Glomerular visceral epithelial cell (primary cell): ENCODE data around the gene THOP1.

ENCODE experiments used
- DNase-seq: peaks from one replicate; pipeline ENCODE4 v3.0.0-alpha.2; 2016; ENCODE audit errors: extremely low spot score

THOP1 gene

DNA sequence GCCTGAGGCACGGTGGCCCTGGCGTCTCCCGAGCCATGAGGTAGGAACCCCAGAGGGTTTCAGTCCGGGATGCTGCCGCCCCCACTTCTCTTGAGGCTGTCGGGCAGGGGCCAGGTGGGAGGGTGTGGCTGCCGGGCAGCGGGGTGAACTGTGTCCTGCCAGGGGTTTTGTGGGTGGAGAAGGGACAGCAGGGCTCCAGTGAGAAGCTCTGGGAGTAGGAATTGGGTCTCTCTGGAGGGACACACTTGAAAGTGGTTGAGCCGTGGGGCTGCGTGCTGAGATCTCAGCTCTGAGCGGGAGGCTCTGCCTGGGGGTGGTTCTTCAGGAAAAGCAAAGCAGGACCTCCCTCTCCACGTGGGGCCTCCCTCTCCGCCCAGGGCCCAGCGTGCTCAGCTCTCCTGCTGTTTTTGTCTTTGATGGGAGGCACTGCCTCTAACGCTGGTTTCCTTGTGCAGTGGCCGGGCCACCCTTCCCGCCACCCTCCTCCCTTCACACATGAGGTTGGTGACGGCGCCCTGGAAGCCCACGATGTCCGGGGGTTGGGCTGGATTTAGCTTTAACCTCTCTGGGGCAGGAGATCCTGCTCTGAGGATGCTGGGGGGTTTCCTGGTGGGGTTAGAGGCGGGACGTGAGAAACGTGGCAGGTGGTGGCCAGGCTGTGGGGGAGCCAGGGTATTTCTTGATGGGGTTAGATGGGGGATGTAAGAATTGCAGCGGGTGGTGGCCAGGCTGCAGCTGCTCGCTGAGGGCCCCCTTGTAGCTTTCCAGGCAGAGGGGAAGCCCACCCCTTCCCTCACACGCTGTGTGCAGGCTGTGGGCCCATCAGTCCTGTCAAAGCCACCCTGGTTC lies 19.1 kb downstream of the THOP1 start:
- no peak for DNase-seq

DNA sequence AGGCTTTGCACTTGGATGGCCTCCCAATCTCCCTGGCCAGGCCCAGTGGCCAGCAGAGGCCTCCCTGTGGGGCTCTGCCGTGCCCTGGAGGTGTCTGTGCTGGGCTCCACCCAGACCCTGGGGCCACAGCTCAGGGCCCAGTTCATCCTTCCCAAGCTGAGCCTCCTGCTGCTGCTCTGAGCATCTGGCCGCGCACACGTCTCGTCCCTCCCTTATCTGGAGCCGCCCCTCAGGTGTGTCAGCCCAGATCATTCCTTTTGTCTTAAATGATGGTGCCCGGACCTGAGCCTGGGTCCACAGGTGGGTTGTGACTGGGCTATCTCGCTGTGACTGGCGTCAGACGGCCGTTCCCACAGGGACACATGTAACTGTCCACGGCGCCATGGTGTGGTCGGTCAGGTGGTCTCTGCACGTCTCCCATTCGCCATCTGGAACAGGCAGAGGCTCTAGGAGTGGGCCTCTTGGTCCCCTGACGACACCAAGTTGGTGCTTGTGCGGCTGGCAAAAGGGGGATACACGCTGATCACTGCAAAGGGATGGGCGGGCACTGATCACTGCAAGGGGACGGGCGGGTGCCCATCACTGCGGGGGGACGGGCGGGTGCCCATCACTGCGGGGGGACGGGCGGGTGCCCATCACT lies 20.1 kb downstream of the THOP1 start:
- no peak for DNase-seq

DNA sequence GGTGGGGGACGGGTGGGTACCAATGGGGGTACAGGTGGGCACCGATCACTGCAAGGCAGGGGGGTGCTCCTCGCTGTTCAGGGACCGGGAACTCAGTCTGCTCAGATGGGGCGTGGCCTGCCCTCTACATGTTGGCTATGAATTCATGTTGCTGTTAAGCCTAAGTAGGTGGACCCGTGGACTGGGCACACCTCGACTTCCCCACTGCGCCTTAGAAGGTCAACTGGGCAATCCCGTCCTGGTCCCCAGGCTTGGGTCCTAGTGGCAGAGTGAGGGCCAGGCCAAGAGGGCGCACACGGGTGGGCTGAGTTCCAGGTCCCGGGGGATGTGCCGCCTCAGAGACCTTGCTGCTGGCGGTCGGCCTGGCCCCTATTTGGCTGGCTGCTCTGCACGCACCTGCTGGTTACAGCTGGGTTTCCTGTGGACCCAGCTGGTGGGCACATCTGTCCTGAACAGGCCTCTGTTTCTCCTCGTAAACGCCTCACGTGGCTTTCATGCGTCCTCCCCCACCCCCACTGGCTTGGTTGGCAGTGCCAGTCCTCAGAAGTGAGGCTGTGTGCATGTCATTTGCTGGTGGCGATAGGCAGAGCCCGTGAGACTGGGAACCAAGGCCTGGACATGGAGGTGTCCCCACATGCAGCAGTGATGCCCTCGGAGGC lies 20.8 kb downstream of the THOP1 start:
- DNase-seq: no peak

DNA sequence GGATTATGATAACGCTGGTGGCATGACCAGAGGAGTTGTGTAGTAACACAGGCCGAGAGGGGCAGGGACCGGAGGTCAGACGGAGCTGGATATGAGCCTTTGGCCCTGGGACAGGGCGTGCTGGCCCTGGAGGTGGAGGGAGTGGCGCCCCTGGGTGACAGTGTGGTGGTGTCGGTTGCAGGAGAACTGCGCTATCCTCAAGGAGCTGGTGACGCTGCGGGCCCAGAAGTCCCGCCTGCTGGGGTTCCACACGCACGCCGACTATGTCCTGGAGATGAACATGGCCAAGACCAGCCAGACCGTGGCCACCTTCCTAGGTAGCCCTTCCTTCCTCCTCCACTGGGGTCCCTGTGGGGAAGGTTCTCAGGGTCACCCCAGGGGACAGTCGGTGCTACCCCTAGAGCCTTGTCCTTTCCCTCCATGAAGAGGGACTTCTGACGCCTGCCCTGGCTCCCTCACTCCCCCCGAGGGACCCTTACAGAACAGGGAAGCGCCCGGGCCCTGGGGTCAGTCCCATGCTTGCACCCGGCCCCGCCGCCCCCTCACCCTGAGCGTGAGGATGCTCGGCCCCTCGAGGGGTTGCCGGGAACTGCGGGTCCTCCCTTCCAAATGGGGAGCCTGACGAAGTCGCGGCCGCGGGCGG lies 21.6 kb downstream of the THOP1 start:
- no peak for DNase-seq

DNA sequence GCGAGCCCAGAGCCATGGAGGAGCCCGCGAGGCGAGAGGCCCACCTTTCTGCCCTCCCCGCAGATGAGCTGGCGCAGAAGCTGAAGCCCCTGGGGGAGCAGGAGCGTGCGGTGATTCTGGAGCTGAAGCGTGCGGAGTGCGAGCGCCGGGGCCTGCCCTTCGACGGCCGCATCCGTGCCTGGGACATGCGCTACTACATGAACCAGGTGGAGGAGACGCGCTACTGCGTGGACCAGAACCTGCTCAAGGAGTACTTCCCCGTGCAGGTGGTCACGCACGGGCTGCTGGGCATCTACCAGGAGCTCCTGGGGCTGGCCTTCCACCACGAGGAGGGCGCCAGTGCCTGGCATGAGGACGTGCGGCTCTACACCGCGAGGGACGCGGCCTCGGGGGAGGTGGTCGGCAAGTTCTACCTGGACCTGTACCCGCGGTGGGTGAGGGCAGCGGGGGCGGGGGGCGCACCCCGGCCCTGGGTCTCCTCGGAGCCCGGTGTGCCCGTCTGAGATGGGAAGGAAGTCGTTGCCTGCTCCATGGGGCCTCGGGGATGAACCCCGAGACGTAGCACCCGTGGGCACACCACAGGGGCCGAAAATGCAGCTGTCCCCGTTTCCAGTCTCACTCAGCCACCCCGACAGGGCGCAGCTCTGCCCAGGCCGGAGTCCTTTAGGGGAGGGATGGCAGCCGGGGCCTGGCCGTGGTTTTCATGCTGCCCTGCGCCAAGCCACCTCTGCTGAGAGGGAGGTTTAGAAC lies 22.3 kb downstream of the THOP1 start:
- no peak for DNase-seq

DNA sequence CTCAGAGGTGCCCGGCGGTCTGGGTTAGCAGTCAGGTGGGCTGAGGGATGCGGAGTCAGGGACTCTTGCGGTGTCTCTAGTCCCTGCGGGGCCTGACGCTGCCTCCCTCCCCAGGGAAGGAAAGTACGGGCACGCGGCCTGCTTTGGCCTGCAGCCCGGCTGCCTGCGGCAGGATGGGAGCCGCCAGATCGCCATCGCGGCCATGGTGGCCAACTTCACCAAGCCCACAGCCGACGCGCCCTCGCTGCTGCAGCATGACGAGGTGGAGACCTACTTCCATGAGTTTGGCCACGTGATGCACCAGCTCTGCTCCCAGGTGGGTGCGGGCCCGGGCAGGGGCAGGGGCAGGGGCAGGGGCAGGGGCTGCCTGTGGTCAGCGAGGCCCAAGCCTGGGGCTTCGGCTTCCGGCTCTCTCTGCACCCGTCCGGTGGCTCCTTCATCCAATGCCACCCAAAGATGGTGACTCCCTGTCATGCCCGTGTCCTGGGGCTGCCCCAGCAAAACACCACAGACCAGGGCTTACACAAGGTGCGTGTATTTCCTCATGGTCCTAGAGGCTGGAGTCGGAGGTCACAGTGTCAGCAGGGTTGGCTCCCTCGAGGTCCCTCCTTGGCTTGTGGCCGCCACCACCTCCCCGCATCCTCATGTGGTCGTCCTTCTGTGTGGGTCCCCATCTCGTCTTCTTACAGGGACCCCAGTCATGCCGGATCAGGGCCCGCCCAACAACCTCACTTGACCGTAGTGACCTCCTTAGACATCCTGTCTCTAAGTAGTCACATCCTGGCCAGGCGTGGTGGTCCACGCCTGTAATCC lies 23.0 kb downstream of the THOP1 start:
- DNase-seq: no peak

DNA sequence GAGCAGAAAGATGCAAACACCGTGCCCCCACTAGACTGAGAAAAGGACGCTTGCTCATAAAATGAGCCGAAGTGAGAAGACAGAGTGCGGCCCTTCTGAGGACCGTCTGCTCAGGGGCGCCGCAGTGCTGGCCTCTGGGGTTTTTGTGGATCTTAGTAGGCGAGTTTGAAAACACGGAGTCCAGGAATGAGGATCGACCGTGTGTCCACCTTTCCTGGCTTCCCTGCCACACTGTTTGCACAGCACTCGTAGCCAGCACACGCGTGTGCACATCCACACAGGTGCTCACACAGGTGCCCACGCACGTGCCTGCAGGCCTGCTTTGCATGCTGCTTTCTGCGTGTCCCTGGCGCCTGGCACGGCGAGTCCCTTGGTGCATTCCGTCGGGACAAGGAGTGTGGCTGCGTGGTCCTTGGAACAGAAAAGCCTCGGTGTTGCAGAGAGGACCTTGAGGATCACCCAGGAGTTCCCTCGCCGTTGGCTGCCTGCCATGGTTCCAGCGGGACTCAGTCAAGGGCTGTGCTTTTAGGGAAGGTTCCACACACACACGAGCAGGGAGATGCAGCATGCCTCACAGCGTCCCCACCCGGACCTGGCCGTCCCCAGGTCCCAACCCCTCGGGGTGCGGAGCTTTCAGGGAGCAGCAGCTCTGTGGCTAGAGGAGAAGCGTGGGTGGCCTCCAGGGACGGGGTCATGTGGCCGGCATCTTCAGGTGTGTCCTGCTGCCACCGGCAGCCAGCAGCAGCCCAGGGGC lies 24.3 kb downstream of the THOP1 start:
- DNase-seq: no peak

DNA sequence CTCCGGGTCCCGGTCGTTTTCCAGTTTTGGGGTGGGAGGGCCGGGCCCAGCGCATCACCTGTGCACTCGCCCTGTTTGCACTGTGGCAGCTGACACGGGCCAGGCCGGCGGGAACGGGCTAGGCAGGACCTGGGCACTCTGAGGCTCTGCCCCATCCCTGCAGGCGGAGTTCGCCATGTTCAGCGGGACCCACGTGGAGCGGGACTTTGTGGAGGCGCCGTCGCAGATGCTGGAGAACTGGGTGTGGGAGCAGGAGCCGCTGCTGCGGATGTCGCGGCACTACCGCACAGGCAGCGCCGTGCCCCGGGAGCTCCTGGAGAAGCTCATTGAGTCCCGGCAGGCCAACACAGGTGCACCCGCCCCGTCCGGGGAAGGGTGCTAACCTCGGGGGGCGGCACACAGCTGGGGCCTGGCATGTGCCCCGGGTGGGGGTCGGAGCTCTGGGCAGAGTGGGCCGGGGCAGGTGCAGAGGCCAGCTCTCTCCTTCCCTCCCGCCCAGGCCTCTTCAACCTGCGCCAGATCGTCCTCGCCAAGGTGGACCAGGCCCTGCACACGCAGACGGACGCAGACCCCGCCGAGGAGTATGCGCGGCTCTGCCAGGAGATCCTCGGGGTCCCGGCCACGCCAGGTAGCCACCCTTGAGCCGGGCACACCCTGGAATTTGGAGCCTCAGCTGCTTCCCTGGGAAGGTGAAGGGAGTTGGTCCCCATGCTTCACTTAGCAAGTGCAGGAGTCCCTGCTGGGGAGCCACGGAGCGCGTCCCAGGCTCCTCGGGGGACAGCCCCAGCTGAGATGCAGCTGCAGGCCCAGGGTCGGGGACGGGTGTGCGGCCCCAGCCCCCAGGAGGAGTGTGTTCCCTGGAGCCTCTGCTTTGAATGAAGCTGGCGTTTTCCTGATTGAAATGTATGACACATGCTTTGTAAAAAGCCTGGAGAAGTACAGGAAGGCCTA lies 25.1 kb downstream of the THOP1 start:
- DNase-seq: no peak

DNA sequence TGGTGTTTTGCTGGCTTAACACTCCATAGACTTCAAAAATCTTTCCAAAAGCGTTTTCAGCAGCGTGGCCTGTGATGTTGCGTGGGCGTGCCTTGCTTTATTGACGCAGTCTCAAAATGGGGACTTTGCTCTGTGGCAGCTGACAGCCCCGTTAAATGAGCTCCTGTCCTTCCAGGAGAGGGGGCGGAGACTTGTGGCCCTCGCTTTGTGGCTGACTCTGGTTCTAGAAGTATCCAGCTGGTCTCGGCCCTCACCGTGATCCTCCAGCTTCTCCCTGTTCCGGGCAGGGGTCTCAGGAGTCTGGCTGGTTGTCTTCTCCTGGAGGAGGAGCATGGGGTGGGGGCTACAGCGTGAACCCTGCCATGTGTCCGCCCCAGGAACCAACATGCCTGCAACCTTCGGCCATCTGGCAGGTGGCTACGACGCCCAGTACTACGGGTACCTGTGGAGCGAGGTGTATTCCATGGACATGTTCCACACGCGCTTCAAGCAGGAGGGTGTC lies 26.0 kb downstream of the THOP1 start:
- no peak for DNase-seq

DNA sequence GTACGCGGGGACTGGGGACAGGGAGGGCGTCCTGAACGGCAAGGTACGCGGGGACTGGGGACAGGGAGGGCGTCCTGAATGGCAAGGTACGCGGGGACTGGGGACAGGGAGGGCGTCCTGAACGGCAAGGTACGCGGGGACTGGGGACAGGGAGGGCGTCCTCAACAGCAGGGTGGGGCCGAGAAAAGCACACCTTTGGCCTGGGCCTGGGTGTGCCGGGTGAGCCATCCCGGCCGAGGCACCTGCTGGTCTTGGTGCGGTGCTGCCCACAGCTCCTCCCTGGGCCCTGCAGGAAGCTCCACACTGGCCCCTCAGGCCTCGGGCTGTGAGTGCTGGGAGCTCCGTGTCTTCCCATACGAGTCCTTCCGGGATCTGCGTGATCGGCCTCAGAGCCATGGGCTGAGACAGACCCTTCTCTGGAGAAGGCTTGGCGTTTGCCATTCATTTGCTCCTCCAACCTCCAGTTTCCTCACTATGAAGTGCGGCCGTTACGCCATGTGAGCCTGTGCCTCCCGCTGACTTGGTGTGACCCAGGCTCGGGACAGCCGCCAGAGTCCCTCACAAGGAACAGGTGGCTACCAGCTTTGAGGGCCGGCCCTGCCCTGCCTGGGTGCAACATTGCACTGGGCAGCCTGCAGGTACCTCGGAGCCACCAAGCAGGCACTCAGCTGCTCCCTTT lies 26.6 kb downstream of the THOP1 start:
- no peak for DNase-seq

DNA sequence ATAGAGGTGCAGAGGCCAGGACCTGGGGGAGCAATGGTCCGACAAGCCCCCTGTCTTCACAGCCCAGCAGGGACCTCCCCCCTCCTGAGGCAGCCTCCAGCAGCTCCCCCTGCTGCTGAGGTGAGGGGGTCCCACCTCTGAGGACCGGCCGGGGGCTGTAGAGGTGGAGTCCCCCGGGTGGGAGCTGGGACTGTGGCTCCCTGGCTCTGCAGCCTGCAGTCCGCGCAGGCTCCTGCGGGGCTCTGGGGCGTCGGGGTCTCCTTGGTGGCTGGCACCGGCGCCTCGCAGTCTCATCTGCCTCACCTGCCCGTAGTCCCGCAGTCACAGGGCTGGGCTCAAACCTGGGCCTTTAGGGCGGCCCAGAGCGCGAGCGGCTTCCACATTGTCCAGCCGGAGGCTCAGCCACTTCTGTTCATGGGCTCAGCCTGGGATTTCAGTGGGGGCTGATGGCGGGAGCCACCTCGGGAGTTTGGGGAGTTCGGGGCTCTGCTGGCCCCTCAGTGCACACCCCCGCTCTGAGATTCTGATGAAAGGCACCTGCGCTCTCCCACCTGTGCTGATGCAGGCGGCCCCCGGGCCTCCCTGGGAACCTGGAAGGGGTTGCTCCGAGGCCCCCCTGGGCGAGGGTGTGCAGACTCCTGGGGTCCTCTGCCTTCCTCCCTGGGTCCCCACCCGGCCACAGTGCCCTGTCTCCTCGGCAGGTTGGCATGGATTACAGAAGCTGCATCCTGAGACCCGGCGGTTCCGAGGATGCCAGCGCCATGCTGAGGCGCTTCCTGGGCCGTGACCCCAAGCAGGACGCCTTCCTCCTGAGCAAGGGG lies 27.3 kb downstream of the THOP1 start:
- no peak for DNase-seq

DNA sequence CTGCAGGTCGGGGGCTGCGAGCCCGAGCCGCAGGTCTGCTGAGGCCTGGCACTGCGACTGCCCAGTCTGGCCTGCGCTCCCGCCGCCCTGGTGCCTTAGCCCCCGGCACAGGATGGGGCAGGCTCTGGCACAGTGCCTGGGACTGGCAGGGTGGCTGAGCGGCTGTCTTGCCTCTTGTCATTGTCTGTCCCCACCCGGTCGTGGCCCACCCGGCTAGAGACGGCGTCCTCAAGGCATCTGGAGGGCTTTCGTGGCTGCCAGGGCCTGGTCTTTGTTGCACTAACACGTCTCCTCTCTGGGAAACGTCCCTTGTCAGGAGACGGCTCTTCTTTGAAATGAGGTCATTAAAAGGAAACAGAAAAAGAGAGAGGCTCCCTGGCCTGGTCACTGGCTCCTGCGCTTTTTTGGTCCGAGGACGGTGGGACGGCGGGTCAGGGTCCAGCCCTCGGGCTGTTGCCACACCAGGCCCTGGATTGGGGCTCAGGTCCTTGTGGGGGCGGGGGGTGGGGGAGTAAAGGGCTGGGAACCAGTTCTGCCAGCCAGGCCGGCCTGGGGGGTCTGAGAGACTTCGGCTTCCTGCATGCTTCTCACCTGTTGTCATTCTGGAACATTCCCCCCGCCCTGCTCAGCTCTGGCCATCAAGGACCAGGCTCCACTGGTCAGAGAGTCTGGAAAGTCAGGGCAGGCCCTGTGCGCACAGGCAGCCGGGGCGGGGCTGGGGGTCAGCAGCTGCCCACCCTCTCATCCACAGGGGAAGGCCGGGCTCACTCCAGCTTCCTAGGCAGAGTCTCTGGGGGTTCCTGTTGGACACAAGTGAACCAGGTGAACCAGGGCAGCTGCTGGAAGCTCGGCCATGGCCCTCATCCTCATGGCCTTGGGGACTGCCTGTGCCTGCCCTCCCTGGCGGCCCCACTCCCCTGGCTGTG lies 28.2 kb downstream of the THOP1 start:
- DNase-seq: no peak

DNA sequence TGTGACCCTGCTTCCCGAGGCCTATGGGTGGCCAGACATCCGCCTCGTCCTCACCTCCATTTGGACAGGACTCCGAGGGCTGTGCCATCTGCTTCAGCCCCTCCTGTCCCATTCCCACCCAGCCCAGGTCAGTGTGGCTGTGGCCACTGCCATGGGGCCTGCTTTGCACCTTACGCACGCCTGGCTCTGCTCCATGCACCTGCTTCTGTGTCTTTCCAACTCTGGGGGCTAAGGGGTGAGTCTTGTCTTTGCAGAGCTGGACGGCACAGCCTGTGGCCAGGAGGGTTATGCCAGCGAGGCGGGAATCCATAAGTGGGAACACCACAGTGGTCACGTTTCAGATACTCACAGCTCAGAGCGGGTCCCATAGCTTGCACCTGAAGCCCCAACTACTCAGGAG lies 29.1 kb downstream of the THOP1 start:
- DNase-seq: no peak

DNA sequence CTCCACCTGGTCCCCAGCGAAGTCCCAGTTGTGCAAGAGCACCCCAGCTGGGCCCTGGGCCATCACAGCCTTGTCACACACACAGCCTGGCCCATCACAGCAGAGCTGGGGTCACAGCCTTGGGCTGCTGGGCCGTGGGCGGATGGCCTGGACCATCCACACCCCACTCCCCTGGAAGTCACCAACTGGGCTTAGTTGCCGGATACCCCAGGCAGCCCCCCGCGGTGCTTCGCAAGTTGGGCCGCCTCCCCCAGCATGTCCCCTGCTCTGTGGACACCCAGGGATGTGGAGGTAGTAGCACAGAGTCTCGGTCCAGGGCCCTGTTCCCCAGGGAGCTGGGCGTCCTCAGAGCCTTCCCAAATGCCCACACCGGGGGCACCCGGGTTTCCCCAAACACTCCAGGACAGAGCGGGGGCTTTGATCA lies 29.9 kb downstream of the THOP1 start:
- no peak for DNase-seq

DNA sequence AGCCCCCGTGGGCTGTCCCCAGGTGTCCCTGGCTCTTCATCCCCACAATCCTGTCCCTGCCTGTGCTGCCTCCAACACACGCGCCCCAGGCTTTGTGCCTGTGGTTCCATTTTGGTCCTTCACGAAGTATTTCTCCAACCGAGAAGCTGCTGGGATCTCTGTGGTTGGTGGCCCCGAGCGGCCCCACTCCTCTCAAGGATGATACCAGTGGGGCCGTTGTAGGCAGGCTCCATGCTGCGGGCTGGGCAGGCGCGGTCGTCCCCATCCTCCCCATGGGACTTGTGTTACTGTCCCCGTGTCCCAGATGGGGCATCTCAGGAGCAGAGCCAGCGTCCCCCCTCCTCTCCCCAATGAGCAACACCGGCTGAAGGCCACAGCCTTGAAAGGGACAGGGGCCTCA lies 30.6 kb downstream of the THOP1 start:
- no peak for DNase-seq

DNA sequence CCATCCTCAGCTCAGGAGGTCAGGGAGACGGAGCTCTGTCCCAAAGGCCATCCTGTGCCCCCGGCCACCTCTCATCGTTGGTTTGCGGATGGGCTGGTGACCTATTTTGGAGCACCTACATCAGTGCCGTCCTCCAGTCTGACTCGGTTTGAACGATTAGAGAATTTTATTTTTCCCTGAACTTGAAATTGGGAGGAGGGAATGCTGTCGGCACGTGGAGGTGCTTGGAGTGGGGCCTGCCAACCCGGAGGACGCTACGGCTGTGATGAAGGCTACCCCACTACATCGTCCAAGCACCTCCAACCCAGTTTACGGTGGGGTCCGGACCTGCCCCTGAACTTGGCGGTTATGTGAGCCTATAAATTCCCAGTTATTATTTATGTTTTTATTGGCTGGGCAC lies 31.3 kb downstream of the THOP1 start:
- DNase-seq: no peak
